ENCODE data around the gene PIK3R6.

Gene PIK3R6, protein sequence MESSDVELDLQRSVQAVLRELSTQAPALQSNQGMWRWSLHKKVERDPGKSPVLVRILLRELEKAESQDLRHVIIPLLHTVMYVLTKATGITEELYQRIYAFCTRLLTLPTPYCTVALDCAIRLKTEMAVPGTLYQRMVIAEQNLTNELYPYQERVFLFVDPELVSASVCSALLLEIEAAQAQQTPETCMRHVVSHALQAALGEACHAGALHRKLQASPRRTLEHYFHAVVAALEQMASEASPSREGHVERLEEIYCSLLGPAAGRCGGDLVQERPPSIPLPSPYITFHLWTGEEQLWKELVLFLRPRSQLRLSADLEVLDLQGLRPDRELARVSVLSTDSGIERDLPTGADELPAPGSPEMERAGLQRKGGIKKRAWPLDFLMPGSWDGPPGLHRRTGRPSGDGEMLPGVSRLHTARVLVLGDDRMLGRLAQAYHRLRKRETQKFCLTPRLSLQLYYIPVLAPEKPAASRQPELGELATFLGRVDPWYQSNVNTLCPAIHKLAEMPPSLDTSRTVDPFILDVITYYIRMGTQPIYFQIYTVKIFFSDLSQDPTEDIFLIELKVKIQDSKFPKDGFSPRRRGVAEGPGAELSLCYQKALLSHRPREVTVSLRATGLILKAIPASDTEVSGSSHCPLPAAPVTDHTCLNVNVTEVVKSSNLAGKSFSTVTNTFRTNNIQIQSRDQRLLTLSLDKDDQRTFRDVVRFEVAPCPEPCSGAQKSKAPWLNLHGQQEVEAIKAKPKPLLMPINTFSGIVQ

GRCh38 chr17:8867361-8867981, at the start of gene PIK3R6:
PIK3R6 (minus strand) TSS chr17:8867674; CDS start chr17:8849794, 17,880 bp downstream.
- Histone ChIP-seq H3K27me3 (no peaks in the 10 kb centered on the region), H3K9ac (peak within 1 kb of the TSS; percentile 33), H3K9me3 (no peaks in the 10 kb centered on the region), H3K4me1 (peaks cover 50% of the 10 kb centered on the region), H4K20me1 (no peaks in the 10 kb centered on the region), H3K4me2 (peak within 1 kb of the TSS; percentile 78), H3K27ac (peak within 1 kb of the TSS; percentile 60), H3K4me3 (peak within 1 kb of the TSS; percentile 48), H3K36me3 (no peaks in the 10 kb centered on the region)
- TF ChIP-seq Cebpa-rat (IDR thresholded peaks at IDR 0.05): no peak

GRCh38 chr17:8916466-8916865, 49.0 kb upstream of the PIK3R6 start:
- Histone ChIP-seq H4K20me1 (peaks cover 24% of the 10 kb centered on the region), H3K9ac (no peak overlapping the region), H3K4me1 (peaks cover 12% of the 10 kb centered on the region), H3K27ac (no peak overlapping the region), H3K9me3 (peaks cover 10% of the 10 kb centered on the region), H3K27me3 (no peaks in the 10 kb centered on the region), H3K36me3 (0 out of 2 replicates have a peak, but pooled peaks cover 2% of the 10 kb centered on the region), H3K4me3 (no peak overlapping the region), H3K4me2 (no peak overlapping the region)
- TF ChIP-seq Cebpa-rat (IDR thresholded peaks at IDR 0.05): no peak

DNA sequence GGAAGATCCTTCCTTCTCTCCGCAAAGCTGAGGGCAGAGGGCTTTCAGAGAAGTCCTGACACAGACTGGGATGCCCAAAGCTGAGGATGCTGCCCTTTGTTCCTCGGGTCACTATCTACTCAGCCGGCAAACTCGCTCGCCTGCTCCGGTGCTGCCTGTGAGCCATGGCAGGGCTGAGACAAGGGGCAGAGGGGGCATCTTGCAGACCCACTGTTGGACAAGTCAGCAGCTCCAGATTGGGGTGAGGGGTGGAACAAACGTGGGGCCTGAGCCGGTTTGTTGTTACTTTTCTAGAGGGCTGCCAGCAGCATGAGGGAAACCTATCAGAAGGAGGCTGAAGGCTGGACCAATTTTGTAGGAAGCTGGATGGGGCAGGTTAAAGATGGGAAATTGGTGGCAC, 47.1 kb upstream of the PIK3R6 start:
- Histone ChIP-seq H3K4me1 (peaks cover 12% of the 10 kb centered on the region), H3K4me3 (no peak overlapping the region), H3K36me3 (peaks cover 18% of the 10 kb centered on the region; the same call in 1 of the 2 replicates), H3K27me3 (no peaks in the 10 kb centered on the region), H3K9ac (no peak overlapping the region), H3K4me2 (no peak overlapping the region), H3K9me3 (peaks cover 10% of the 10 kb centered on the region), H4K20me1 (peaks cover 33% of the 10 kb centered on the region), H3K27ac (no peak overlapping the region)
- TF ChIP-seq Cebpa-rat (IDR thresholded peaks at IDR 0.05): no peak

DNA sequence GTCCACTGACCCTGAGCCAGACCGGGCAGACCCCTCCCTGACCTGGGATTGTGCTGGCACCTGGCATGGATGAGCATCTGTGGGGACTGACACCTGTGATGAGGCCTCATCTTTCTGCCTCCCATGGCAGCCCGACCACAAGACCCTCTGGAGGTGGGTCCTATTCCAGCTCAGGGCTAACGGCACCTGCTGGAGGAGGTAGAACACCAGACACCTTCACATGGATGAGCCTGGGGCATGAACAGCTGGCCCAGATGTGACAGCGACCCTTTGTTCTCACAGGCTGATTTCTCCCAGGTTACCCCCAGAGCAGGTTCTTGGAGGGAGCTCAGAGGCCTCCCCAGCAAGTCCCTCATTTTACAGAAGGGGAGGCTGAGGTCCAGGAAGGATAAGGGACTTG, 46.4 kb upstream of the PIK3R6 start:
- no peak for TF ChIP-seq Cebpa-rat (IDR thresholded peaks at IDR 0.05)
- no peak overlapping the region for H3K27ac ChIP-seq
- peaks cover 33% of the 10 kb centered on the region for H4K20me1 ChIP-seq
- no peak overlapping the region for H3K9ac ChIP-seq
- H3K9me3 ChIP-seq: peaks cover 10% of the 10 kb centered on the region
- no peak overlapping the region for H3K4me3 ChIP-seq
- peaks cover 12% of the 10 kb centered on the region for H3K4me1 ChIP-seq
- H3K4me2 ChIP-seq: no peak overlapping the region
- H3K36me3 ChIP-seq: peaks cover 23% of the 10 kb centered on the region; the same call in 1 of the 2 replicates
- no peaks in the 10 kb centered on the region for H3K27me3 ChIP-seq

DNA sequence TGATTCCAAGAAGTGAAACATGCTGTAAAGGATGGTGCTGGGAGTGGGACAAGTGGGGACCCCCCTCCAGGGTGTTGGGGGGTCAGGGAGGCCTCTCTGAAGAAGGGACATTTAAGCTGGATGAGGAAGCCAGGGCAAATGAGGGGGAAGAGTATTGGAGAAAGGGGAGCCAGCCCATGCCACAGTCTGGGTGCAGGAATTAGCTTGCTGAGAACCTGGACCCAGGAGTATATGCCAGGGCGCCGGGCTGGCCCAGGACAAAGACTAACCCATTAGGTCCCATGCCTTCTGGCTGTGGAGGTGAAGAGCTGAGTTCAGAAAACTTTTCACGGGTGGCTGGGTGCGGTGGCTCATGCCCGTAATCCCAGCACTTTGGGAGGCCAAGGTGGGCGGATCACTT, 45.6 kb upstream of the PIK3R6 start:
- Histone ChIP-seq H3K36me3 (peaks cover 29% of the 10 kb centered on the region; the same call in 1 of the 2 replicates), H3K27me3 (no peaks in the 10 kb centered on the region), H3K9me3 (peaks cover 9% of the 10 kb centered on the region), H4K20me1 (peaks cover 33% of the 10 kb centered on the region), H3K9ac (no peak overlapping the region), H3K4me3 (no peak overlapping the region), H3K4me1 (peaks cover 12% of the 10 kb centered on the region), H3K4me2 (no peak overlapping the region), H3K27ac (no peak overlapping the region)
- TF ChIP-seq Cebpa-rat (IDR thresholded peaks at IDR 0.05): no peak

GRCh38 chr17:8912084-8912981, 44.9 kb upstream of the PIK3R6 start:
- H3K27ac ChIP-seq: no peak overlapping the region
- TF ChIP-seq Cebpa-rat (IDR thresholded peaks at IDR 0.05): no peak
- H4K20me1 ChIP-seq: peaks cover 33% of the 10 kb centered on the region
- H3K27me3 ChIP-seq: no peaks in the 10 kb centered on the region
- H3K9me3 ChIP-seq: peaks cover 1% of the 10 kb centered on the region
- no peak overlapping the region for H3K9ac ChIP-seq
- no peak overlapping the region for H3K4me3 ChIP-seq
- peaks cover 12% of the 10 kb centered on the region for H3K4me1 ChIP-seq
- H3K36me3 ChIP-seq: peaks cover 36% of the 10 kb centered on the region; the same call in 1 of the 2 replicates
- H3K4me2 ChIP-seq: peak overlapping the region; percentile 41

- no peak overlapping the region for H3K9ac ChIP-seq
- no peaks in the 10 kb centered on the region for H3K27me3 ChIP-seq
- H3K4me3 ChIP-seq: no peak overlapping the region
- TF ChIP-seq Cebpa-rat (IDR thresholded peaks at IDR 0.05): no peak
- peaks cover 36% of the 10 kb centered on the region; the same call in 1 of the 2 replicates for H3K36me3 ChIP-seq
- no peak overlapping the region for H3K4me2 ChIP-seq
- H4K20me1 ChIP-seq: peaks cover 33% of the 10 kb centered on the region
- H3K9me3 ChIP-seq: no peaks in the 10 kb centered on the region
- peaks cover 12% of the 10 kb centered on the region for H3K4me1 ChIP-seq
- H3K27ac ChIP-seq: no peak overlapping the region
These were observed 43.6 kb upstream of the PIK3R6 start for GRCh38 chr17:8910969-8911604.

GRCh38 chr17:8909586-8910270, 42.3 kb upstream of the PIK3R6 start:
- H3K27ac ChIP-seq: no peak overlapping the region

More at GRCh38 chr17:8909586-8910270, 42.3 kb upstream of the PIK3R6 start:
- Histone ChIP-seq H4K20me1 (peaks cover 32% of the 10 kb centered on the region), H3K9me3 (no peaks in the 10 kb centered on the region), H3K4me1 (peaks cover 12% of the 10 kb centered on the region), H3K36me3 (peaks cover 45% of the 10 kb centered on the region), H3K4me3 (no peak overlapping the region), H3K4me2 (no peak overlapping the region), H3K9ac (no peak overlapping the region), H3K27me3 (no peaks in the 10 kb centered on the region)
- TF ChIP-seq Cebpa-rat (IDR thresholded peaks at IDR 0.05): no peak
